Activated CD8-positive, alpha-beta memory T cell treated with anti-CD3 and anti-CD28 coated beads for 48 hours (primary cell): ENCODE data around the gene CCDC150.
"Not testable (repeated sequence)": the region's sequence is repeated elsewhere in the genome, so short reads cannot be mapped to it uniquely, and the experiment has no call there.

Source experiments
- DNase-seq, 3 experiments: peaks; one replicate each; pipeline ENCODE4 v3.0.0-alpha.2; 2020; ENCODE audit warnings: low read depth in 2 of 3, low spot score in 2 of 3

The CCDC150 gene

DNA sequence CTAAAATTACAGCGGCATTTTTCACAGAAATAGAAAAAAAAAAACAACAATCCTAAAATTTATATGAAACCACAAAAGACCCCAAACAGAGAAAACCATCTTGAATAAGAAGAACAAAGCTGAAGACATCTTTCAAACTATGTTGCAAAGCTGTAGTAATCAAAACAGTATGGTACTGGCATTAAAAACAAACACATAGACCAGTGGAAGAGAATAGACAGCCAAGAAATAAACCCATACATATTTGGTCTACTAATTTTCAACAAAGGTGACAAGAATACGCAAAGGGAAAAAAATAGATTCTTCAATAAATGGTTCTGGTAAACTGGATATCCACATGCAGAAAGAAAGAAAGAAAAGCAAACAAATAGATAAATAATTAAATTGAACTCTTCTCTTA, 9.0 kb upstream of the CCDC150 start:
- DNase-seq = no peak

DNA sequence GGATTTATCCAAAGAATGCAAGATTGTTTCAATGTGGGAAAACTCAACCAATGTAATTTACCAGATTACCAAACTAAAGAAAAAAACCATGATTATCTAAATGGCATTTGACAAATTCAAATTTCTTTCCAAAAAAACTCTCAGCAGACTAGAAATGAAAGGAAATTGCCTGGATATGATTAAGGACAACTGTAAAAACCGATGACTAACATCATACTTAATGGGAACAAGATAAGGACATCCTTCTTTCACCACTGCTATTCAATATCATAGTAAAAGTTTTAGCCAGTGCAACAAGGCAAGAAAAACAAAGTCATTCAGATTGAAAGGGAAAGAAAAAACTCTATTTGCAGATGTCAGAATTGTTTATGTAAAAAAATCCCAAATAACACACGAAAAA, 4.4 kb upstream of the CCDC150 start:
- no peak for DNase-seq

DNA sequence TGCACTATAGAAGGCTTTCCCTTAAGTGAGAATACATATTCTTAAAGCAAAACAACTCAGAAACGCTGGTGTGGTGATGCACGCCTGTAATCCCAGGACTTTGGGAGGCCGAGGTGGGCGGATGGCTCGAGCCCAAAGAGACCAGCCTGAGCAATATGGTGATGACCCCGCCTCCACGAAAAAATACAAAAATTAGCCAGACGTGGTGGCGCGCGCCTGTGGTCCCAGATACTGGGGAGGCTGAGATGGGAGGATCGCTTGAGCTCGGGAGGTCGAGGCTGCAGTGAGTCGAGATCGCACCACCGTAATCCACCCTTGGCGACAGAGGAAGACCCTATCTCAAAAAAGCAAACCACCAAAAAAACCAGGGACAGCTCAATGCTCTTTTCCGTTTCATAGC, 750 bp upstream of the CCDC150 start:
- no peak for DNase-seq

DNA sequence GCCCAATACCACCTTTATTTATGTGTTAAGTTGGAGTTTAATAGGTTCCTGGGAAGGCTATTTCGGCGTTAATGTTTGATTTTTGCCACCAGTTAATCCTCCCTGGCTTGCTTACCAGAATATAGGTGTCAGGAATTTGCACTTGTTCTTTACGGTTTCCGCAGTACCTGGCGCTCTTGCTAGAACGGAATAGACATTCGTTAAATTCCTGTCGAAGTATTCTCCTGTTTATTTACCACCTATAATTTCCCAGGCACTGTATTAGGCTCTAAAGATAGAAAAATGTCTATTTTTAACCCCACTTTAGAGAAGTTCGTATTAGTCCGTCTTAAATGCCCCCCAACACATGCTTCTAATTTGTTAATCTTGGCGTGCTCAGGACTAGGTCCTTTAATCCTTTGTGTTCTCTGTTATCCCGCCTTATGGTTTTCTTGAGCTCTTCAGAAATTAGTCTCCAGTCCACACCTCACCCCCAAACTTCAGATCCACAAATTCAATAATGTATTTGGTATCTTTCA, 575 bp downstream of the CCDC150 start:
- DNase-seq = no peak

DNA sequence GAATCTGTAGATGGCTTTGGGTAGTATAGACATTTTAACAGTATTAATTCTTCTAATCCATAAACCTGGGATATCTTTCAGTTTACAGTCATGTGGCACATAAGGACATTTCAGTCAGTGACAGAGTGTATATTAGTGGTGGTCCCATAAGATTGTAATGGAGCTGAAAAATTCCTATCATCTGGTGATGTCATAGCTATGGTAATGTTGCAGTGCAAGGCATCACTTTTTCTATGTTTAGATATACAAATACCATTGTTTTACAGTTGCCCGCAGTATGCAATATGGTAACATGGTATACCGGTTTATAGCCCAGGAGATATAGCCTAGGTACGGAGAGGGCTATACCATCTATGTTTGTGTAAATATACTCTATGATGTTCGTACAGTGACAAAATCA, 9.7 kb downstream of the CCDC150 start:
- DNase-seq = no peak

DNA sequence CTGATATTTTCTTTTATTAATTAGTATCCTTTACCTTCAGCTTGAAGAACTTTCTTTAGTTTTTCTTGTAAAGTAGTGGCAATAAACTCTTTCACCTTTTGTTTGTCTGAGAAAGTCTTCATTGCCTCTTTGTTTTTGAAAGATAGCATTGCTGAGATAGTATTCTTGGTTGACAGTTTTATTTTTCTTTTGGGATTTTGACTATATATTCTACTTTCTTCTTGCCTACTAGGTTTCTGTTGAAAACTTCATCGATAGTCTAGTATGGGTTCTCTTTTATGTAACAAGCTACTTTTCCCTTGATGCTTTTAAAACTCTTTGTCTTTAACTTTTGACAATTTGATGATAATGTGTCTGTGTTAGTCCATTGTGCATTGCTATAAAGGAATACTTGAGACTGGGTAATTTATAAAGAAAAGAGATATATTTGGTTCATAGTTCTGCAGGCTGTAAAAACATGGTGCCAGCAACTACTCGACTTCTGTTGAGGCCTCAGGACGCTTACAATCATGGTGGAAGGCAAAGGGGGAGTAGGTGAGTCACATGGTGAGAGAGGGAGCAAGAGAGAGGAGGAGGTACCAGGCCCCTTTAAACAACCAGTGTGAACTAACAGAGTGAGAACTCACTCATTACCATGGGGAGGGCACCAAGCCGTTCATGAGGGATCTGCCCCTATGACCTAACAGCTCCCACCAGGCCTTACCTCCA, 12.0 kb downstream of the CCDC150 start:
- DNase-seq = no peak

DNA sequence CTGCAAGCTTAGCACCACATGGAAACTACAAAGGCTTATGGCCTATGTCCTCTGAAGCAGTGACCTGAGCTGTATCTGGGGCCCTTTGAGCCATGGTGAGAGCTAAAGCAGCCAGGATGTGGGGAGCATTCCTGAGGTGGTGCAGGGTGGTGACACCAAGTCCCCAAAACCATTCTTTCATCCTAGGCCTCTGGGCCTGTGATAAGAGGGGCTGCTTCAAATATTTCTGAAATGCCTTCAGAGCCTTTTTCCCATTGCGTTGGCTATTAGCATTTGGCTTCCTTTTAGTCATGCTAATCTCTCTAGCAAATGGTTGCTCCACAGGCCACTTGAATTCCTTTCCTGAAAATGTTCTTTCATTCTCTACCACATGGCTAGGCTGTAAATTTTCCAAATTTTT, 13.4 kb downstream of the CCDC150 start:
- no peak for DNase-seq

DNA sequence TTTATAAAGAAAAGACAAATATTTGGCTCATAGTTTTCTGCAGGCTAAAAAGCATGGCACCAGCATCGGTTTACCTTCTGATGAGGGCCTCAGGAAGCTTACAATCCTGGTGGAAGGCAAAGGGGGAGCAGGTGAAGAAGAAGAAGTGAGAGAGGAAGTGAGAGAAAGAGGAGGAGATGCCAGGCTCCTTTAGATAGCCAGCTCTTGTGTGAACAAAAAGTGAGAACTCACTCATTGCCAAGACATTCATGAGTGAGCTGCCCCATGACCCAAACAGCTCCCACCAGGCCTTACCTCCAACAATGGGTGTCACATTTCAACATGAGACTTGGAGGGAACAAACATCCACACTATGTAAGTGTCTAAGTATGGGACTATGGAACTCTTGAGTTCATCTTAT, 14.3 kb downstream of the CCDC150 start:
- no peak for DNase-seq

DNA sequence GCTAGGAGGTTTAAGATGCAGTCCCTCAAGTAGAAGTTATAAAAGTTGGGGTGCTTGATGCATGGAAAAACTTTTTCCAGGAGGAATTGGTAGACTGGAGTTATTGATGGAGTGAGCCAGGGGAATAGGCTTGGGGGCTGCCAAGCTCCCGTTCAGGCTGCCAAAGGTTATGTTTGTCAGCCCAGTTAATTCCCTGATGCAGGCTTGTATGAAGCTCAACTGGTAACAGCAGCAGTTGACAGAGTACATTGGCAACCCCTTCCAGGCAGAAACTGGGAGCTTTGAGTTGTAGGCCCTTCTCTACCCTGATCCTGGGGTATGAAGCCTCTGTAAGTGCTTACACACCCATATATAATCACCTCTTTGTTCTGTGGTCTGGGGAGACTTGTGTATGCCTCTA, 16.2 kb downstream of the CCDC150 start:
- DNase-seq = no peak

DNA sequence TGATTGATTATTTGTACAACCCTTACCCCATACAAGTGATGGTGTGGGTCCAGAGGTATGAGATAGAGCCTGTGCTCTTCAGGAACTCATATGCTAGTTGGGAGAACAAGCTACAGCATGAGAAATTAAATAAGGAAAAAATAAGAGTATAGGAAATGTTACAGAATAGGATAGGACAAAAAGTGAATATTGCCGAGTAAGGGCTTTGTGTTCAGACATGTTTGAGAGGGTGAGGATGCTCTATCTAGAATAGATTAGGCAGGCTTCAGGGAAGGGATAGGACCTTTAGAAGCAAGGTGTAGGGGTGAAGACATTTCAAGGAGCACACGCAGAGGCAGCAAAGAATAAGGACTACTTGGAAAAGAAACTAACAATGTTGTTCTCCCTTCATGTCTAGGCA, 17.8 kb downstream of the CCDC150 start:
- no peak for DNase-seq

DNA sequence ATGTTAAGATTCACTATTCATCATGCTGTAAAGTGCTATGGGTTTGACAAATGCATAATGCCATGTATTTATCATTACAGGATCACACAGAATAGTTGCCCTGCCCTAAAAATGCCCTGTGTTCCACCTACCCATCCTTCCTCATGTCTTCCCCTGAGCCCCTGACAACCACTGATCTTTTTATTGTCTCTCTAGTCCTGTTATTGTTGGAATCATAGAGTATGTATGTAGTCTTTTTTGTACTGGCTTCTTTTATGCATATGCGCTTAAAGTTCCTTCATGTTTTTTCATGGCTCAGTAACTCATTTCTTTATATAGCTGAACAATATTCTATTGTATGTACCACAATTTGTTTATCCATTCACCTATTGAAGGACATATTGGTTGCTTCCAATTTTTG, 20.3 kb downstream of the CCDC150 start:
- no peak for DNase-seq

DNA sequence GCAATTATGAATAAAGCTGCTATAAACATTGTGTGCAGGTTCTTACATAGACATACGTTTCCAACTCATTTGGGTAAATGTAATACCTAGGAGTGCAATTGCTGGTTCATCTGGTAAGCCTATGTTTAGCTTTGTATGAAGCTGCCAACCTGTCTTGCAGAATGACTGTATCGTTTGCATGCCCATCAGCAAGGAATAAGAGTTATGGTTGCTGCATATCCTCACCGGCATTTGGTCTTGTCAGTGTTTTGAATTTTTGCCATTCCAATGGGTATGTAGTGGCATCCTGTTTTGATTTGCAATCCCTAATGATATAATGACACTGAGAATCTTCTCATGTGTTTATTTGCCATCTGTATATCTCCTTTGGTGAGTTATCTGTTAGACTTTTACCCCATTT, 20.7 kb downstream of the CCDC150 start:
- DNase-seq = no peak

DNA sequence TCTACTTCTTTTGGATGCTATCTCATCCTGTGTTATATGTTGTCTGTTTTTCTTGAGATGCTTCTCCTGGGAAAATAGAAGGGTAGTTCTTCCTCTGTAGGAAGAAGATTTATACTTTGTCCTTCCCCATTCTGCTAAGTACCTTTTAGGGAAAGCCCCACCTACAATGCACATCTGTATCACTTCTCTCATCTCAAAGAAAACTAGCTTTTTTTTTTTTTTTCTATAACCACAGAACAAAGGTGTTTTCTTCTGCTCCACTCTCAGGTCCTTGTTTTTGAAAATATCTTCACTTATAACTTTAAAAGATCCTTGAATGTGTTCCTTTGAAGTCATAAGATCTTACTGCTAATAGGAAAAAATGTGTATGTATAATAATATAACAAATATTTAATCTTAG, 30.8 kb downstream of the CCDC150 start:
- no peak for DNase-seq

DNA sequence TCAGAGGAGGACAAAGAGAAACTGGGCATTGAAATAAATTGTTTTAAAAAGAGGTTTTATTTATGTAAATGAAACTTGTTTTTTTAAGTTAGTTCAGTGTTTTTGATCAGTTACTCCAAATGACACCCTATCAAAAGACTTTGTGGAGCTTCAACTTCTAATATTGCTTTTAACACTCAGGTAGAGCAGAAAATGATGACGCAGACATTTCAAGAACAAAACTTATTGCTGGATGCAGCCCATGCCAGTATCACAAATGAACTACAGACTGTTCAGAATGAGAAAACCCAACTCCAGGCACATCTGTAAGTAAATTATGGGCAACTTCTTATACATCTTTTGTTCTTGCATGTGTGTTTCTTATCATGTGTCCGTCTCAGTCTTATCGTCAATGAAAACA, 36.4 kb downstream of the CCDC150 start:
- no peak for DNase-seq

DNA sequence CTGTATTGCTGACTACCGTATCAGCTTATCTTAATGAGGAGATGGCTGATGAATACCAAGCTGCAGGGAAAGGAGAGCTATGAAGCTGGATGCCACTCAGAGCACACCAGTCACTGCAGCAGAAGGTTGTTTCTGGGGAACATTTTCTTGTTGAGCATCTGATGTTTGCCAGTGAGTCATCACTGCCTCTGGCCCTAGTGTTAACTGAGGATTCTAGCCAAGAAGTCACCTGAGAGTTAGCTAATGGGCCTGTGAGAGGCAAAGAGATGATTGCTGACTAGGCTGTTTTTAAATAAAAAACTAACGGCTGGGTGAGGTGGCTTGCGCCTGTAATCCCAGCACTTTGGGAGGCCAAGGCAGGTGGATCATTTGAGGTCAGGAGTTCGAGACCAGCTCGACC, 37.9 kb downstream of the CCDC150 start:
- DNase-seq = no peak

DNA sequence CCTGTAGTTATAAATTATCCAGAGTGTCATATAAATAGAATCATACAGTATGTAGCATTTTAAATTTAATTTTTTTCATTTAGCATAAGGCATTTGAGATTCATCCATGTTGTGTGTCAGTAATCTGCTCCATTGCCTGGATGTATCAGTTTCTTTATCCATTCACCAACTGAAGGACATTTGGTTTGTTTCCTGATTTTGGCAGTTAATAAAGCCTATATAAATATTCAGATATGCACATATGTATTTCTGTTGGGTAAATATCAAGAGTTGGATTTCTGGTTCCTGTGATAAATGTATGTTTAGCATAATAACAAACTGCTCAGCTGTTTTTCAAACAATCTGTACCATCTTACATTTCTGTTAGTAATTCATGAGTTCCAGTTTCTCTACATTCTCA, 39.9 kb downstream of the CCDC150 start:
- DNase-seq = no peak

DNA sequence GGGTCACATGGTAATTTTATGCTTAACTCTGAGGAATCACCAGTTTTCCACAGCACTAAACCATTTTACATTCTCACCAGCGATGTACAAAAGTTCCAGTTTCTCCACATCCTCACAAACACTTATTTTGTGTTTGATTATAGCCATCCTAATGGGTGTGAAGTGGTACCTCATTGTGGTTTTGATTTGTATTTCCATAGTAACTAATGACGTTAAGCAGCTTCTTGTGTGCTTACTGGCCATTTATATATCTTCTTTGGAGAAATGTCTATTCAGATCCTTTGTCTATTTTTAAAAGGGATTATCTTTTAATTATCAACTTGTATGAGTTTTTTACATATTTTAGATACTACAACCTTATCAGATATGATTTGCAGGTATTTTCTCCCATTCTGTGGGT, 42.0 kb downstream of the CCDC150 start:
- DNase-seq = no peak

DNA sequence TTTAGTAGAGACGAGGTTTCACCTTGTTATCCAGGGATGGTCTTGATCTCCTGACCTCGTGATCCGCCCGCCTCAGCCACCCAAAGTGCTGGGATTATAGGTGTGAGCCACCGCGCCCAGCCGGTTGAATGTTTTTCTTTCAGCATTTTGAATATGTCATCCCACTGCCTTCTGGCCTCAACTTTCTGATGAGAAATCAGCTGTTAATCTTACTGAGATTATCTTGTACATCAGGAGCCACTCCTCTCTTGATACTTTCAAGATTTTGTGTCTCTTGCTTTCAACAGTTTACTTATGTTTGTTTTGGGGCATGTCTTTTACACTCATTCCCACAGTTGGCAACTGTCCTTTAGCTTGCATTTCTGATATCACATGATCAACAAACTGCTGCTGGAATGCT, 46.3 kb downstream of the CCDC150 start:
- DNase-seq = no peak

DNA sequence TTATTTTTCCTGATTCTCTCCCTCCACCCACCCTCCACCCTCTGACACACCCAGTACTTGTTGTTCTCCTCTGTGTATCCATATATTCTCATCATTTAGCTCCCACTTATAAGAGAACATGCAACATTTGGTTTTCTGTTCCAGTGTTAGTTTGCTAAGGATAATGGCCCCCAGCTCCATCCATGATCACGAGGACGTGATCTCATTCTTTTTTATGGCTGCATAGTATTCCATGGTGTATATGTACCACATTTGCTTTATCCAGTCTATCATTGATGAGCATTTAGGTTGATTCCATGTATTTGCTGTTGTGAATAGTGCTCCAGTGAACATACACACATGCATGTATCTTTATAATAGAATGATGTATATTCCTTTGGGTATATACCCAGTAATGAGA, 47.2 kb downstream of the CCDC150 start:
- not testable (repeated sequence) for DNase-seq

DNA sequence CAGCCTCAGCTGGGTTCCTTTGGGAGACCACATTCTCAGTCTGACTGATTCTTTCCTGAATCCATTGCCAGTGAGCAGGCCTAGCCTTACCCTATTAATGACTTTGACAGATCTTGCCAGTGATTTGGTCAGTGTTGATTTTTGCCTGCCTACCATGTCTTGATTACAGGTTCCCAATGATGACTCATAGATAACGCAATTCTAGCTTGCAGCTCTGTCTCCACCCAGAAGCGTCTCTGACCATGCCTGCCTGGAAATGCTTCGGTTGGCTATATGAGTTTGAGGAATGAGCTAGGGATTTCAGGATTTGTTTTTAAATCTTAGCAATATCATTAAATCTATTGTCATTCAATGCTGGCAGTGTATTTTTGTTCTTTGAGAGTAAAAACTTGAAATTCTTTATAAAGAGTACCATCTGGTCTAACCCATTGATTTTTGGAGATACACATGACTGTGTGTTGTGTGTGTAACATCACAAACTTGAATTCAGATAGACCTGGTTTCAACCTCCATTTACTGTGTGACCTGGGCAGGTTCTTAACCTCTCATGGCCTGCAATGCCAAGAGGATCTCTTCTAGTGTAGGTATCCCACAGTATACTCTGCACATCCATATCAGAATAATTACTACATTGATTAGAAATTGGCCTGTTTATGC, 57.0 kb downstream of the CCDC150 start:
- no peak for DNase-seq

DNA sequence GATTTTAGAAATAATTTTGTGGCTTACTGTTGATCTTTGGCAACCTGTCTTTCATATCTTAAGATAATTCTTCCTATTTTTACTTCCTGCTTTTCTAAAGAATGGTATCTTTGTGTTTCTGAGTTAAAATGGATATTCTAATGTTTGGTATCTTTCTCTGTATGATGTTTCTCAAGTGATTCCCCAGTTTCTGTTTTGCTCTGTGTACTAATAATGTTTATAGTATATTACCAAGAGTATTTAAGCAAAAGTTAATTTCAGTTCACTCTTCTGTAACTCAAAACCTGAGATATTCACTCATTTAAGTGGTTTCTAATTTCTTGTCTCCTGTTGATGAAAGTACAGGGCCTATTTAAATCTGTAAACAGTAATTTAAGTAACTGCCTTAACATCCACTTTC, 58.3 kb downstream of the CCDC150 start:
- DNase-seq = no peak

DNA sequence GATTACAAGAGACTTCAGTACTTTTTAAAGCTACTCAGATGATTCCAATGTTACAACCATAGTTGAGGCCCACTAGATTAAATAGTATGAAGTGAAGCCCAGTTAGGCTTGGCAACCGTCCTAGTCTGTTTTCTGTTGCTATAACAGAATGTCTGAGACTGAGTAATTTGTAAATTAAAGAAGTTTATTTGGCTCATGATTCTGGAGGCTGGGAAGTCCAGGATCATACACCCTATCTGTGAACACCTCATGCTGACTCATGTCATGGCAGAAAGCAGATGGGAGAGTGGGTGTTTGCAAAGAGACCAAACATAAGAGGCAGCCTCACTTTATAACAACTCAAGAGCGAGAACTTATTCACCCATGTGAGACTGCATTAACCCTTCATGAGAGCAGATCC, 63.1 kb downstream of the CCDC150 start:
- DNase-seq = no peak

DNA sequence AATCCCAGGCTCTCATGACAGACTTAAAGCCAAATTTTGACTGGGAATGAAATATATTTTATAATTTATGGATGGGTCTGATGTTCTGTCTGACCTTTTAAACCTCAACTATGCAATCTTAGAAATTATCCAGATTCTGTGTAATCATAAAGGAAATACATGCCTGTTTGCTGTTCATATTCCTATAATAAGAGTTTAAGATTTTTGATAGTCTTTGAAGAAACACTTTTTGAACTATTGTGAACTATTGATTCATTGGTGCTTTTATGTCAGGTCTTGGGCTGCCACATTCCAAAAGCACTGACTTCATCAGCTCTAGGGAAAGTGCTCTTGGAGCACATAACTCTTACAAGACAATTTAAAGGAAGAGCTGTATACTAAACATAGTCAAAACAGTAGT, 64.2 kb downstream of the CCDC150 start:
- DNase-seq = no peak
